Vagina (tissue), 2 donors: ENCODE measurements around the gene SIVA1. TPM values are rescaled to one million over a fixed set of nuclear protein-coding genes. Genes with fewer than 3 reads are reported as not detected.

Source experiments
- DNase-seq, 2 donors: peaks; one replicate each; pipeline ENCODE4 v3.0.0-alpha.2; 2017; ENCODE audit errors: extremely low spot score in 2 of 2
- H3K27ac ChIP-seq: fragments of 200-600 bp; sonication (generic); one replicate; pipeline ENCODE4 v1.5.1; 2019
- H3K27me3 ChIP-seq: fragments of 200-600 bp; sonication (generic); one replicate; pipeline ENCODE4 v1.5.1; 2019
- H3K36me3 ChIP-seq, 2 donors: fragments of 200-600 bp; sonication (generic); one replicate each; pipeline ENCODE4 v1.5.1; 2017 to 2019
- H3K4me1 ChIP-seq: fragments of 200-600 bp; sonication (generic); one replicate; pipeline ENCODE4 v1.5.1; 2019
- H3K4me3 ChIP-seq, 2 donors: fragments of 200-600 bp; sonication (generic); 1 replicate in 1 of 2; 2 replicates in 1 of 2; pipeline ENCODE4 v1.5.1; 2016 to 2019
- H3K9me3 ChIP-seq: fragments of 200-600 bp; sonication (generic); one replicate; pipeline ENCODE4 v1.5.1; 2019
- POLR2A ChIP-seq, 2 donors: fragments of 450-650 bp; IDR thresholded peaks; one replicate each; pipeline ENCODE4 v1.6.1; 2017; ENCODE audit warnings: antibody characterized with exemption in 2 of 2, mild to moderate bottlenecking in 2 of 2, moderate library complexity in 2 of 2
- POLR2AphosphoS5 ChIP-seq, 2 donors: sonication (generic); formaldehyde crosslinking; IDR thresholded peaks; one replicate each; pipeline ENCODE4 v1.9.0; 2017; ENCODE audit warnings: antibody characterized with exemption in 2 of 2, mild to moderate bottlenecking in 2 of 2, low read depth in 1 of 2; ENCODE audit not compliant: insufficient read depth in 1 of 2
- intact Hi-C: fragments of 100-400 bp; cut with DNase I; formaldehyde crosslinking; loops from one replicate; pipeline ENCODE4 v1.15.1; 2023
- total RNA-seq: library from RNA; depleted of rRNA; stranded (reverse); fragments of >200 nt; gene quantifications from one replicate; pipeline ENCODE4 v1.2.3, GENCODE V29; 2016
- TF ChIP-seq, protein P1 (sequence below), 3 experiments: fragments of 450-650 bp in 2 of 3; fragments of 200-600 bp in 1 of 3; sonication (generic) in 1 of 3; IDR thresholded peaks; one replicate each; pipeline ENCODE4 v1.5.1; 2017 to 2019; ENCODE audit warnings: antibody characterized with exemption in 3 of 3, mild to moderate bottlenecking in 2 of 3, moderate library complexity in 2 of 3

SIVA1 gene
- total RNA-seq, 1 donor from 2014 or later = 284 TPM

DNA sequence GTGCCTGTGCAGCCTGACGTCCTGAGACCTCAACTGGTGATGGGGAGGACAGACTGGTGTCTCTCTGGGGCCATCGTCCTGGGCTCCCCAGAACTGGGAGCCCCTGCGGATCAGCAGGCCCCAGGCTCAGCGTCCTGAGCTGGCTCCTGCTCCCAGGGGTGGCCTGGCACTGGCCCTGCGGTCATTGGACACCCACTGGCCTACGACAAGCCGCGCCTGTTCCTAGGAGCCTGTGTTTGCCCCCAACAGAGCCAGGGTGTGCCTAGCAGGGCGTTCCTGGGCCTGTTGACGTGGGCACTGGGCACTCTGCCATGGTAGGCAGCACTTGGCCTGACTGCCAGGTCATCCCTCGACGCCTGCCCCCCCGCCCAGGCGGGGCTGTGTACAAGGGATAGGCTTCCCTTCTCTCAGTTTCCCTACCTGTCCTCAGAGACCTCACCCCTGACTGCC is 20.6 kb upstream of the SIVA1 start:
- intact Hi-C loops = no loop called here

DNA sequence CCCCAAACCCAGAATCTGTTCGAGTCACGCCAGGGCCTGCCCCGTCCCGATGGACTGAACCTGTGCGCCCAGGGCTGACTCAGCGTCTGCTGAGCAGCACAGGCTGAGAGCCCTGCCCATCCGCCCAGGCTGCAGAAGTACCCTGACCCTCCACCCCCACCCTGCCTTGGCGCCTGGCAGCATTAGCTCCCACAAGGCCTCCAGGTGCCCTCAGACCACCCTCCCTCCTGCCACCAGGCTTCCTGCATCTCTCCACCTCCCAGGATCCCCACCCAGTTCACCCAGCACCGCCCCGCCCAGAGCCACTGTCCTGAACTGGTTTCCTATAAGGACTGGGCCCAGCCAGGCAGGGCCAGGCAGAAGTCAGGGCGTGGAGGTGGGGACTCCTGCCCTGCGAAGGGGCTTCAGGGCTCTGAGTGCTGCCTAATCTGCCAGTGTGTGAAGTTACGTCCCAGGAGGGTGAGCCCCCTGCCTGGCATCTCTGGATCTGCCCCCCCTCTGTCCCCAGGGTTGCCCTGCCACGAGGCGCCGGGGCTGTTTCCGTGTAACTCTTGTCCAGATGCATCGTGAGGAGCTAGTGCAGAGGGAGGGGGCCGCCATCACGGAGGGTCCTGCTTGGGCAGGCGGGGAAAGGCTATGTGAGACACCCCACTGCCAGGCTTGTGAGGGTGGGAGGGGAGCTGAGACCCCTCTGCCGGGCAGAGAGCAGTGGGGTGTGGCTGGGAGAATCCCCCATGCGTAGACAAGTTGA is 19.8 kb upstream of the SIVA1 start:
- Histone ChIP-seq H3K4me1 (peaks cover 47% of the 10 kb centered on the region), H3K9me3 (no peaks in the 10 kb centered on the region), H3K27ac (peak overlapping the region; percentile 60), H3K36me3 (no peaks in the 10 kb centered on the region), H3K27me3 (no peaks in the 10 kb centered on the region), H3K4me3 (no peak overlapping the region)
- intact Hi-C loops = no loop called here
- no peak for TF ChIP-seq POLR2AphosphoS5 (IDR thresholded peaks at IDR 0.05; ENCODE audit: insufficient read depth in 1 of 2, low read depth in 1 of 2)
- TF ChIP-seq POLR2A (IDR thresholded peaks at IDR 0.05) = no peak
- TF ChIP-seq, protein P1, sequence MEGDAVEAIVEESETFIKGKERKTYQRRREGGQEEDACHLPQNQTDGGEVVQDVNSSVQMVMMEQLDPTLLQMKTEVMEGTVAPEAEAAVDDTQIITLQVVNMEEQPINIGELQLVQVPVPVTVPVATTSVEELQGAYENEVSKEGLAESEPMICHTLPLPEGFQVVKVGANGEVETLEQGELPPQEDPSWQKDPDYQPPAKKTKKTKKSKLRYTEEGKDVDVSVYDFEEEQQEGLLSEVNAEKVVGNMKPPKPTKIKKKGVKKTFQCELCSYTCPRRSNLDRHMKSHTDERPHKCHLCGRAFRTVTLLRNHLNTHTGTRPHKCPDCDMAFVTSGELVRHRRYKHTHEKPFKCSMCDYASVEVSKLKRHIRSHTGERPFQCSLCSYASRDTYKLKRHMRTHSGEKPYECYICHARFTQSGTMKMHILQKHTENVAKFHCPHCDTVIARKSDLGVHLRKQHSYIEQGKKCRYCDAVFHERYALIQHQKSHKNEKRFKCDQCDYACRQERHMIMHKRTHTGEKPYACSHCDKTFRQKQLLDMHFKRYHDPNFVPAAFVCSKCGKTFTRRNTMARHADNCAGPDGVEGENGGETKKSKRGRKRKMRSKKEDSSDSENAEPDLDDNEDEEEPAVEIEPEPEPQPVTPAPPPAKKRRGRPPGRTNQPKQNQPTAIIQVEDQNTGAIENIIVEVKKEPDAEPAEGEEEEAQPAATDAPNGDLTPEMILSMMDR (IDR thresholded peaks at IDR 0.05) = no peak
- DNase-seq = no peak

More for the DNA sequence above, 20.6 kb upstream of the SIVA1 start:
- H3K27me3 ChIP-seq = no peaks in the 10 kb centered on the region
- no peak for TF ChIP-seq POLR2A (IDR thresholded peaks at IDR 0.05)
- peak in 1 of 2 donors; percentile 20 for TF ChIP-seq POLR2AphosphoS5 (IDR thresholded peaks at IDR 0.05; ENCODE audit: insufficient read depth in 1 of 2, low read depth in 1 of 2)
- H3K36me3 ChIP-seq = no peaks in the 10 kb centered on the region
- peaks cover 47% of the 10 kb centered on the region for H3K4me1 ChIP-seq
- no peak overlapping the region for H3K4me3 ChIP-seq
- no peaks in the 10 kb centered on the region for H3K9me3 ChIP-seq
- peak overlapping the region; percentile 60 for H3K27ac ChIP-seq
- no peak for DNase-seq

DNA sequence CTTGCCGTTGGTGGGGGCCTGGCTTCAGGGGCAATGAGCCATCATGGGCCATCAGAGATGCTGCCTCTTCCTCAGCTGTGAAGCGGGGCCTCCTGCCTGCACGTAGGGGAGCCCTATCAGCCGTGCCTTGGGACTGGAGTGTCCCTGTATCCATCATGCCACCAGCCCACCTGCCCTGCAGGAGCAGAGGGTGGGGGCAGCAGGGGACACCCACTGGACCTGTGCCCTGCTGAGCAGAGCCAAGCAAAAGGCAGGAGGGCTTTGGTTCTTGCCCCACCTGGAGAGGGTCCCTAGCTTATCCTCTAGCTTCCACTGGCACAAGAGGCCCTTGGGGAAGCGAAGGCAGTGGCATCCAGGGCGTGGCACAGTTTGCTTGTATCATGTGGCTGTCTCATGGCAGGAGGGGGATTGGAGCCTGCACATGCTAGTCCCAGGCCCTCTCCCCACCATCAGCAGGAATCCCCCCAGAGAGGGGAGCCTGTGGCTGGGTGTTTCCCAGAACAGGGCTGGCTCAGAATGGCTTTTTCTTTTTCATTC is 18.8 kb upstream of the SIVA1 start:
- no peak overlapping the region for H3K4me3 ChIP-seq
- DNase-seq = no peak
- H3K27ac ChIP-seq = no peak overlapping the region
- H3K27me3 ChIP-seq = no peaks in the 10 kb centered on the region
- intact Hi-C loops = no loop called here
- TF ChIP-seq, protein P1 (IDR thresholded peaks at IDR 0.05) = no peak
- TF ChIP-seq POLR2A (IDR thresholded peaks at IDR 0.05) (no peak), POLR2AphosphoS5 (IDR thresholded peaks at IDR 0.05; ENCODE audit: insufficient read depth in 1 of 2, low read depth in 1 of 2) (no peak)
- peaks cover 47% of the 10 kb centered on the region for H3K4me1 ChIP-seq
- H3K9me3 ChIP-seq = no peaks in the 10 kb centered on the region
- no peaks in the 10 kb centered on the region for H3K36me3 ChIP-seq

DNA sequence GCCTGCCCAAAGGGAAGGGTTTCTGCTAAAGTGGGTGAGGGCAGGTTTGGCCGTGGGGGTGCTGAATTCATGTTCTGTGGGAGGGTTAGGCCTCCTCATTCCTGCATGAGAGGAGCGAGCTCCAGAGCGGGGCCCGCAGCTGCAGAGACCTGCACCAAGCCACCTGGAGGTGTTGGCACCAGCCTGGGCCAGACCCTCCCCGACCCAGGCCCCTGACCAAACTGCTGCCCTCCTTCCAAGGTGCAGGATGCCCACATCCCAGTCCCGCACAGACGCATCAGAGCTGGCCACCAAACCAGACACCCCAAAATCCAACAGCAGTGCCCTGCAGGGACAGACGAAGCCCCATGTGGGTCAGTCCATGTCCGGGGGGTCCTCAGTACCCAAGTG is 18.4 kb upstream of the SIVA1 start:
- Histone ChIP-seq H3K4me1 (peaks cover 47% of the 10 kb centered on the region), H3K9me3 (no peaks in the 10 kb centered on the region), H3K27ac (peak overlapping the region; percentile 67), H3K36me3 (no peaks in the 10 kb centered on the region), H3K27me3 (no peaks in the 10 kb centered on the region), H3K4me3 (no peak overlapping the region)
- TF ChIP-seq POLR2AphosphoS5 (IDR thresholded peaks at IDR 0.05; ENCODE audit: insufficient read depth in 1 of 2, low read depth in 1 of 2) = no peak
- no peak for TF ChIP-seq POLR2A (IDR thresholded peaks at IDR 0.05)
- TF ChIP-seq, protein P1 (IDR thresholded peaks at IDR 0.05) = no peak
- intact Hi-C loops = no loop called here
- DNase-seq = no peak

DNA sequence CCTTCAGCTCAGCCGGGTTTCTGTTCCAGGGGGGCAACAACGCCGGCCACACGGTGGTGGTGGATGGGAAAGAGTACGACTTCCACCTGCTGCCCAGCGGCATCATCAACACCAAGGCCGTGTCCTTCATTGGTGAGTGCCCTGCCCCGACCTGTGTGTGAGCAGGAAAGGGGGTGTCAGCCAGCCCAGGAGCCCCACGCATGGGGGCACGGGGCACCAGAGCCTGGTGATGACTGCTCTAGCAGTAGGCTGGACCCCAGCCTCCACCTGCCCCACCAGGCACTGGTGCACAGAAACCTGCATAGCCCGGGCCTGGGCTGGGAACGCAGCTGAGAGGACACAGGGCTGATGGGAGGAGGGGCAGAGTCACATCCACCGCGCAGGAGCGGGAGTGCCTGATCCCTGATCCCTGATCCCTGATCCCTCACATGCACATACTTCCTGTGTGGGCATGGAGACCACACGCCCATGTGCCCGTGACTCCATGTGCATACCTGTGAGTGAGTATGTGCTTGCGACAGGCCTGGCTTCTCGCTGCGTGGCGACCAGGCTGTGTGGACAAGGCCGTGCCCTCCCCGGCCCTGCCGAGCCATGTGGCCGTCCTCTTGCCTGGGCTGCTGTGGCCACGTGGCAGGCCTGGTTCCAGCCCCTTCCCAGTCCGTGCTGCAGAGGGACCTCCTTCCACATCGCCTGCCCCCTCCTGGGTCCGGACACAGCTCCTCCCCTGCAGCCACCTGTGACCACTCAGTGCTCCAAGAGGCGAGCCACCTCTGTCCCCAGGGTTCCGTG is 17.8 kb upstream of the SIVA1 start:
- Histone ChIP-seq H3K36me3 (no peaks in the 10 kb centered on the region), H3K4me1 (peaks cover 47% of the 10 kb centered on the region), H3K27me3 (no peaks in the 10 kb centered on the region), H3K9me3 (no peaks in the 10 kb centered on the region), H3K4me3 (no peak overlapping the region), H3K27ac (peak overlapping the region; percentile 67)
- no peak for DNase-seq
- intact Hi-C loops = no loop called here
- TF ChIP-seq, protein P1 (IDR thresholded peaks at IDR 0.05) = no peak
- TF ChIP-seq POLR2AphosphoS5 (IDR thresholded peaks at IDR 0.05; ENCODE audit: insufficient read depth in 1 of 2, low read depth in 1 of 2) (no peak), POLR2A (IDR thresholded peaks at IDR 0.05) (no peak)
